Stimulated activated CD8-positive, alpha-beta memory T cell treated with anti-CD3 and anti-CD28 coated beads, Interleukin-15, amount 100 ng/mL, for 48 hours (primary cell): ENCODE data around the gene AQP5.
"Not testable (repeated sequence)": the region's sequence is repeated elsewhere in the genome, so short reads cannot be mapped to it uniquely, and the experiment has no call there.

ENCODE experiments used
- DNase-seq, 2 donors: peaks; one replicate each; pipeline ENCODE4 v3.0.0-alpha.2; 2020; ENCODE audit warnings: low read depth in 2 of 2

The AQP5 gene

DNA sequence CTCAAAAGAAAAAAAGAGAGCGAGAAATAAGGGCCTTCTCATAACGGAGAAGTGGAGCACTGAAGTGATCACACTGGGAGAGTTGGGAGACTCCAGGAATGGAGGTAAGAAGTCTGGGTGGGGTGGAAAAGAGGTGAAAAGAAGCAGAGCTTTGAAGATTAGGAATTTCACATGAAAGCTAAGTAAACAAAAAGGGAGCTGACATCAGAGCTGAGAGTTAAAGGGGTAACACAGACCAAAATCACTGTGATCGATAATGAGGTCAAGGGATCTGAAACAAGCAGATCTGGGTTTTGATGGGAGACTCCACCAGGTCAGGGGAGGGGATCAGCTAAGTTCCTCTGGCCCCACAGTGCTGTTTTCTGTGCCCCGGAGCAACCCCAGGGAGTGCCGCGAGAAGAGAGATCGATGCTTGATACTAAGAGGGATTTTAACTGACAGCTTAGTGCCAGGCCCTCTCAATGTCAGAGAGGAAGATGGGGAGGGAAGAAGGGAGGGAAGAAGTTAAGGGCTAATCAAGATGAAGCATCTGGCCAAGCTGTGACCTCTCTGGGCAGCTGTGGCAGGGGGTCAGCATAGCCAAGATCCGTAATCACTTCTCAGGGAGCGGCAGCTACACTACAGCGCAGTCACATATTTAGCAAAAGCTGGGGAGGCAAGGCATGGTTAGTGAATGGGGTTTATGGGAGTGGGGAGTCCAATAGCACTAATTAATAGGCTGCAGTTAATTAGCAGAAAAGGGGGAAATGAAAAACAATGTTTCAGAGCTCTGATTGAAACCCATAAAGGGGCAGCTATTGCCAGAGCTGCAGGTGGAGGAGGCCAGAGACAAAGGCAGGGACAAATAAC, 19.1 kb downstream of the AQP5 start:
- no peak for DNase-seq

DNA sequence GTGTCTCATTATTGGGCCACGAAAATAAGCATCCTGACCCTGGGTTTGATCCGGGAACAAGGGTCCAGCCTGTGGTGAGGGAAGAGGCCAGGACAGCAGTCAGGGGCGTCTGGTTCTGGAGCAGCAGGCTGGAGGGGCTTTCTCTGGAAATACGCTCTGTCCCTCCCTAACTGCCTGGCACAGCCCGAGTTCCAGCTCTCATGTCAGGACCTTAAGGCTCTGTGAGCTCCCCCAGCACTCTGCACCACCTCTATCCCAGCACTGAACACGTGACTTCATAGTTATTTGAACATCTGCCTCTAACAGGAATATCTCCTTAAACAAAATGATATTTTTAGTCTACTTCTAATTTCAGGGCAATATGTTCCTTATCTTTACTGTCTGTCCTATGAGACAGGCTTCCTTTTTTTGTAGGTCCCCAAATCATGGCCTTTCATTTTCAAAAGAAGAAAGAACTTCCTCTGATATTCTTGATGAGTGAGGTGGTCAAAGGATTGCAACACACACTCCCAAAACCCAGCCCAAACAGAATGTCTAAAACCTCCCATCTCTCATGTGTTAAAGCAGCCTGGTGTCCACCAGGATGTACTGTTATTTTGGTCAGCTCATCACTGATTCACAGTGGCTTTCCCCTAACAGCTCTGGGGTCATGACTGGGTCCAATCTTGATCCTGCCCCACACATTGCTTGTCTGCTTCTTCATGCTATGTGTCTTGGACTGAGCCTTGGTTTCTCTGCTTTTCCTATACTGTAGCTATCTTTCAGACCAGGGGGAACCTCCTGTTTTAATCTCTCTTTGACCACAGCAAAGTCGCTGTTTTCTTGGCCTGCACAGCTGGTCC, 20.8 kb downstream of the AQP5 start:
- no peak for DNase-seq

DNA sequence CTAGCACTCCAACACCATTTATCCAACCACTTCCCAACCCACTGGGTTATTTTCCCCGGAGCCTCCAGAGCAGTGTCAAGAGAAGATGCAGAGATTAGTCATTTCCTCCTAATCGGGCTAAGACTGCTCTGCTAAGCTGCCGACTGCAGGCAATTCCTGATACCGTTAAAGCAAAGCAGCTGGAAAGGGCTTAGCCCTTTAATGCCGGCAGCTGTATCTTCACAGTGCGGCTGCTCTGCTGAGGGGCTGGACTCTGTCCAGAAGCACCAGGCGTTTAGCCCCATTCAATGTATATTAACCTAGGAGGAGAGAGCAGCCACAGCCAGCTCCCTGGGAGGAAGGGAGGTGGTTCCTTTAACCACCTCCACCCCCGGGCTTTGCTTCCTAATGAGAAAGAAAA, 22.2 kb downstream of the AQP5 start:
- DNase-seq = no peak

DNA sequence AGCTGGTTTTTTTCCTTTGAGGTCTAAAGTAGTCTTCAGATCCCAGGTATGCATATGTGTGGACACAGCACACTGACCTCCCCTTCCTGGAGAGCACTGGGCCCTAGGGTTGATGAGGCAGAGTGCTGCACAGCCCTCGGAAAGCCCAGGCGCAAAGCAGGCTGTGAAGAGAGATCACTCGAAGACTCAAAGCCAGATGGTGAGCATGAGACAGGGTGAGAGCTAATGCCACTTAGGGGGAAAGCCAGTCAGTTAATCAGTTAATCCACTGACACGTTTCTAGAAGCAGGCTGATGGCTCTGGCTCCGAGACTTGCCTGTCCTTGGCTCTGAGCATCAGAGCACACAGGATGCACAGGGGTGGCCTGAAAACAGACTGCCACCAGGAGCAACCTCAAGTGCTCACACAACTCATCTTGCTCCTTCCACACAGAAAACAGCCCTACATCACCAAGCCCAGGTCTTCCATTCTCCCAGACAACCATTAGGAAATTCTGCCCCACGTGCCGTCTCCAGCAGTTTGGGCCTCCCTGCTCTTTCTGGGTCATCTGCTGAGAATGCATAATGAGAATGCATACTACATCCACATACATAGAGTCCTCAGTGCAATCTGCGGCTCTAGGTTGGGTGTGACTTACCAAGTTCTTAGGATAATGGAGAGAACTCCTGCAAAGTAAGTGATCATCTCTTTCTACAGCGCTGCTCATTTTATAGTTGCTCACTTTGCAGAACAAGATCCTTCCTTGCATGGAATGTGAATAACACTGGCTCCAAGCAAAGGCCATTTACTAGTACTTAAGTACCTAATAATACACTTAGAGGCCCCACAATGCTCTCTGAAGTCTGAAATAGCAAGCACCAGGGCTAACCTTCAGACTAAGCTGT, 23.0 kb downstream of the AQP5 start:
- no peak for DNase-seq

DNA sequence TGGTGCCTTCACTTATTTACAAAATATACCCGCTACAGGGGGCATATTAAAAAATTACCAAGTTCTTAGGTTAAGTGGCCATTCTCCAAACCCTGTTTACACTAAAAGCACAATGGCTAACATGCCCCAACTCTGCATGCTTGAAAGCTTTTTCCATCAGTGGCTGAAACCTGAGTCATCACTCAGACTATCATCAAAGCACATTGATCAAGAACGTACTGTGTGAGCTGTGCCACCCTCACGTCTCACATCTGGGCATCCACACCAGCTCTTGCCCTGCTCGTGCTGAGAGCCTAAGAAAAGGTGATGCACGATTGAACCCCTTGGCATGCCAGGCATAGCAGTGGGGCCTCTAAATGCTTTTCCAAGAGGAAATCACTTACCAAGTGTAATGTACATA, 24.3 kb downstream of the AQP5 start:
- DNase-seq = no peak

DNA sequence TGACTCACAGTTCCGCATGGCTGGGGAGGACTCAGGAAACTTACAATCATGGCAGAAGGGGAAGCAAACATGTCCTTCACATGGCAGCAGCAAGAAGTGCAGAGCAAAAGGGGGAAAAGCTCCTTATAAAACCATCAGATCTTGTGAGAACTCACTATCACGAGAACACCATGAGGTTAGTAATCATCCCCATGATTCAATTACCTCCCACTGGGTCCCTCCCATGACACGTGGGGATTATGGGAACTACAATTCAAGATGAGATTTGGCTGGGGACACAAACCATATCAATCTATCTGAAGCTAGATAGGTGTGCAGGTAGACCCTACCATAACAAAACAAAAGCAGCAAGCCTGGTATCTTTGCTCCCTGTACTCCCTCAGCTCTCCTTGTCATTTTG, 24.8 kb downstream of the AQP5 start:
- not testable (repeated sequence) for DNase-seq

DNA sequence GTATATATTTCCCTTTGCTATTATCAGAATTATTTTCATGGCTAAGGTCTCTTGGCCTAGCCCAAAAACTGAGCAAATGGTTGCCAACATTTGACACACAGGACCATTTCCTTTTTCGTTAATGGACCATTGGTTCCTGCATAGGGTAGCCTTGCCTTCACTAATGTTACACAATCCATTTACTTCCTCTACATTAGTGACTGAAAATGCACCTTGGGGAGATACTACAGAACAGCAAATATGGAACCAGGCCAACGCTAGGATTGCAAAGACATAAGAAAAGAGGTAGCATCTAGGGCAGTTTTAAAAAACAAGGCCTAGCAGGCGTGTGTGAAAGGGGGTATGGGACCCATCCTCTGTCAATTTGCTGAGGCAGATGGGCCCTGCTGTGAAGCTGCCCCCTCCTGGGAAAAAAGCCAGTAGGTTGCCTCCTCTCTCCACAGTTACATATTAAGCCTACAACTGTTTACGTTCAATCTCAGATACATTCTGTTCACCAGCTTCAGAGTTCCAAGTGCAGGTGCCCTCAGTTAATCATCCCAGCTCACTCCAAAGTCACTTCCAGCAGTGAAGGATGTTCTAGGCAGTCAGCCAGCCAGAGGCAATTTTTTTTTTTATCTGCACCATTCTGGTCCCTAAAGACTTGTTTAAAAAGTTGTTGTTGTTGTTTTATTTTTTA, 26.1 kb downstream of the AQP5 start:
- DNase-seq = no peak

DNA sequence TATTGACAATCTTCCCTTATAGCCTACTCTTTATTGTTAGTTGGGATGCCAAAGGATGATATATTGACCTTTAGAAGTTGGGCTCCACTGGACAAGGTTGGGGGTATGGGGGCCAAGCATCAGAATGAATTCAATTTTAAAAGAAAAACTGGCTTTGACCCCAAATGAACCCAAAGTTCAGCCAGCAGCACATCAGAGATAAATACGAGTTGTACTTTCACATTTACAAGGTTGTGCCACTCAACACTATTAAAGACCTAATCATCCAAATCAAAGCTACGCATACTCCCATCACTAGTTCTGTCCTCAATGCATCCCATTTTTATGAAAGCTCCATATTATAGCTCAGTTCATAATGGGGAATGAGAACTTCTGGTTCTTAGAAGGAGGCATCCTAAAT, 27.7 kb downstream of the AQP5 start:
- DNase-seq = not testable (repeated sequence)

DNA sequence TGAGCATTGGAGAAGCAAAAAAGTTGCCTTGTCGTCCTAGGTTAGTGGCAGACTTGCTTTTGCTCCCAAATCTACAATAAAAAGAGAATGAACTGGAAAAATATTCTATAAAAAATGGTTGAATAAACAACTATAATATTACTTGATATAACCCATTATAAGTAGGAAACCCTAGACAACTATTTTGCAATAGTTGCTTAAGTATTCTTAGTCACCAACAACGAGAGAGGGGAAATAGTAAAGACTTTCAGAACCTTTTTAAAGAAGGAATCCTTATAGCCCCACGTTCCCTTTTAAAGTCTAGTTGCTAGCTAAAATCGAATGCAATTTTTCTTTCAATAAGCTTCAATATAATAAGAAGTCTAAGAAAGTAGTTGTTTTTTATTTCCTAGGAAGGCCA, 28.6 kb downstream of the AQP5 start:
- no peak for DNase-seq

DNA sequence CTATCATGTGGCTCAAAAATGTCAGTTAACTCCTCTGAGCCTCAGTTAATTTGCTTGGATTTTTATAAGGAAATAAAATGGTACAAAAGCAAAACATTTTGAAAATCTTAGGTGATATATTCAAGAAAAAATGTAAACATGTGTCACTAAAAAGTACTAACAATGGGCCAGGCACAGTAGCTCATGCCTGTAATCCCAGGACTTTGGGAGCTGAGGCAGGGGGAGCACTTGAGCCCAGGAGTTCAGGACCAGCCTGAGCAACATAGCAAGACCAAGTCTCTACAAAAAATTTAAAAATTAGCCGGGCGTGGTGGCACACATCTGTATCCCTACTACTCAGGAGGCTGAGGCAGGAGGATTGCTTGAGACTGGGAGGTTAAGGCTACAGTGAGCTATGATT, 36.8 kb downstream of the AQP5 start:
- no peak for DNase-seq

DNA sequence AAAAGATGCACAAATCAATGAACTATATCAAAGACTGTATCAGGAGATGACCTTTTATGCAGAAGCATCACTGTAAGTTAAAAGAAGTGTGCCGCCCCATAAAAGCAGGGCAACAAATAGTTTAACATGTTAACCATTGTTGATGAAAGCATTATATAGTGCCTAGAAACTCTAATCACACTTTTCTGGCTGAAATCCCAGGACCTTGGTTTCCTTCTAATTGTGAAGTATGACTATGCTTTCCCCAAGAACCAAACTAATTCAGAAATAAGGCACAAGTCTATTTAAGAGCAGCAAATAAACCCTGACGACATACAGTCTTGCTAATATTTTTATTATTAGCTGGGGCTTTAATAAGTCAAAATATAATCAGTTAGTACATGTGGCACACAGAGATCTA, 41.9 kb downstream of the AQP5 start:
- no peak for DNase-seq

DNA sequence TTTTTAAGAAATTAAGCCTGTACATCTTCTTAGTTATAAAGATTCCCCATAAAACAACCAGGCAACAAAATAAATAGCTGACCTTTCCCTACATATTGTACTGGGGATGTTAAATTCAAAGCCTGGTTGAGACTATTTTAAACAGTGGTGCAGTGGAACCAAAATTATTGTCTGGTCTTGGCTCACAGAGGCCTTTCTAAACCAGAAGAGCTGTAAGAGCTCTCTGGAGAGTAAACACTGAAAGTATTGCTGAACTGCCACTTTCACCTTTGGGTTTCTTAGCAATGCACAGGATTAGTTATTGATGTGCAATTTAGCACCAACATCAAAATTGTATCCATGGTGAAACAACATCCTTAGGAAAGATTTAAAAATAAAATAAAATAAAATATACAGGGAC, 43.0 kb downstream of the AQP5 start:
- DNase-seq = no peak

DNA sequence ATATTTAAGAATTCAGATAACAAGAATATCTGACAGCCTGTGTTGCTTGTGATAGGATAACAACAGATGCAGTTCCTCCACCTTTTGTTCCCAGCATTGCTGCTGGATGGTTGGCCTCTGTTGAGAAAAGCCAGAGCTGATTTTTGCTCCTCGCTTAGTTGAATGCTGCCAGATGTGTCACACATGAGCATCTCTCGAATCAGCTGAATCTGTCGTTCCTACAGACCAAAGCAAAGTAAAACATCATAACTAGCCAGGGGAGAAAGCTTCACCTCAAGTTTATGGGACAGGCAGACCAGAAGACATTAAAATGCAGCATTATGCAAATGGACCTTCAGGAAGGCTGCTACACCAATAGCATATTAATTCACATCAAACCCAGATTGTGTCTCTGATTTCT, 43.5 kb downstream of the AQP5 start:
- no peak for DNase-seq

DNA sequence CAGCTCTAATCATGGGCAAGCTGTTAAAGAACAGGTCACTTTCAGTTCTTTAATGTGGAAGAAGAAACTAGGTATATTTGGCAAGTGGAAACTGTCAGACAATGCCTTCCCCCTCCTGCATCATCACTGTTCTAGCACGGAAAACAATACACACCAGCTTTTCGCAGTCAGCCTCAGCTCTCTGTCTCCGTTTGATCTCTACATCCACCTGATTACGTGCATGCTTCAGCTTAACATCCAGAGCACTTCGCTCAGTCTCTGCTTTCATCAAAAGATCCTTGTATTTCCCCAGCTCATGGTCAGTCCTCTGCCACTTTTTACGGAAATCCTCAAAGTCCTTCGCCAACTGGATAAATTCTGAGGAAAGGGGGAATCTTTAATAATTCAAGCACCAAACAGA, 44.6 kb downstream of the AQP5 start:
- no peak for DNase-seq

DNA sequence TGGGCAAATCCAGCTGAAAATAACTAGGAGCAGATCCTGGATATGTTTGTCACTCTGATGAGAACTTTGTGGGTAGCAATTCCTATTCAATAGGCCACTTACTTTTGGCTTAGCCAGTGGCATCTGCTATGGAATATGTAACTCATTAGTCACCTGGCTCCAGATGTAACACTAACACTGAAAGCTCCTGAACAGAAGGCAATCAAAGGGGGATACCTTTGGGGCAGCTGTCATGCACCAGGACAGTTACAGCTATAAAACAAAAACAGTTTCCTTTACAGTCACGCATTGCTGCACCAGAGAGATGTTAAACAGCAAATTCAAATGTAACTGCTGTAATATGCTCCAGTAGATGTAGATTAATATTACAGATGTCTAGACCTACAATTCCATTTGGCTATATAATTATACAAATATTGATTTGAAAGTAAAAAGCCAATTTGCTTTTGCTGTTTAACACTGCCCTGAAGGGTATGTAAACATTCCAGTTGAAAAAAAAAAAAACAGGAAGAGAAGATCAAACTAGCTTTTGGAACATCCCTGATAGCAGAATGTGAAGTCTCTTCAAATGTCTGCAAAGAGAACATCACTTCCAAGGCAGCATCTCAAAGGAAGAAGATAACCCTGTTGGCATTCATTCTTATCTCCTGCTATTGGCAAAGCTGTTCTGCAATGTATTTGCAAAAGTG, 45.2 kb downstream of the AQP5 start:
- no peak for DNase-seq

DNA sequence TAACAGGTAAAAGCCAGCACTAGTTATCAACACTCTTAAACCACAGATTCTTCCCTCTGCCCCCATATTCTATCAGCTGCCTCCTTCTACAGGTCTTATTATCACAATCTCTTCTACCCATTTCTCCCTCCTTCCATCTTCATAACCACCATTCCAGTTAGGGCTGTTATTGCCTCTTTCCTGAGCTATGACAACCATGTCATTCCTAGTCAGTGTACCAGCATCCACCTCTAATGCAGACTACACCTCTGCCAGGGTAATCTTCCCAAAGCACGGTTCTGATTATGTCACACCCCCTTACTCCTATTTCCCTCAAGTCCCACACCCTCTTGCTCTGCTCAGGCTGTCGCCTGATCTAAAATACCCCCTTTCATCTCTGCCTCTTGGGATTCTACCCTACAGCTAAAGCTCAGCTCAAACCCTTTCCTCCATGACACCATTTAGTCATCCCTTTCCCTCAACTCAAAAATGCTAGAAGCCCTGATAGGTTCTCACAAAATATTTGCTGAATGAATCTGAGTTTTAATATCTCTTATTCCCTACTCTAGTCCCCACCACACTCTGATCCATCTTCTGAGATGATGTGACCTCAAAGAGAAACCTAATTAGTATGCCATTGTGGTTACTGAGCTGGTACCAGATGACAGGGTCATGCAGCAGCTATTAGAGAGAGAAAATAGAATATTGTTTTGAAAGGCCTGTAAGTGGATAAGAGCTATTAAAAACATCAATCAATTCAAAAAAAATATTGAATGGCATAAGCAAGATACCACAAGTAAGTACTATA, 51.9 kb downstream of the AQP5 start:
- DNase-seq = no peak

DNA sequence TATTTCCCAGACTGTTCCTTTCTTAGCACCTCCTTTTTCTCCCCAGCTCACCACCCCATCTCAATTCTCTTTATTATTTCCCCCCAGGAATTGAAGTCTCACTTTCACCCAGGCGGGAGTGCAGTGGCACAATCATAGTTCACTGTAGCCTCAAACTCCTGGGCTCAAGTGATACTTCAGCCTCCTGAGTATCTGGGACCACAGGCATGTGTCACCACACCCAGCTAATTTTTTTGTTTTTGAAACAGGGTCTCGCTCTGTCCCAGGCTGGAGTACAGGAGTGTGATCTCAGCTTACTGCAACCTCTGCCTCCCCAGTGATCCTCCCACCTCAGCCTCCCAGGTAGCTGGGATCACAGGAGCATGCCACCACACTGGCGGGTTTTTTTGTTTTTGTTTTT, 52.7 kb downstream of the AQP5 start:
- DNase-seq = no peak
